Kasumi-1 (cell line): ENCODE results near the gene OPCML.

Source experiments
- DNase-seq, 2 experiments: peaks; one replicate each; lab custom pipeline; 2025; lab: John Stamatoyannopoulos, UW

OPCML gene

GRCh38 chr11:132551016-132551415 is 981.3 kb downstream of the OPCML start:
- DNase-seq = no peak

- DNase-seq = no peak
Measured at GRCh38 chr11:132549561-132549960, 982.7 kb downstream of the OPCML start.

- no peak for DNase-seq
Measured at GRCh38 chr11:132549001-132549400, 983.3 kb downstream of the OPCML start.

GRCh38 chr11:132544007-132544406 is 988.3 kb downstream of the OPCML start:
- DNase-seq = no peak

GRCh38 chr11:132541794-132542193 is 990.5 kb downstream of the OPCML start:
- no peak for DNase-seq

GRCh38 chr11:132540581-132540980 is 991.7 kb downstream of the OPCML start:
- DNase-seq = no peak

- DNase-seq = no peak
Measured at GRCh38 chr11:132539590-132540368, 992.5 kb downstream of the OPCML start.

GRCh38 chr11:132538642-132539041 is 993.7 kb downstream of the OPCML start:
- no peak for DNase-seq

- no peak for DNase-seq
Measured at GRCh38 chr11:132535830-132536229, 996.5 kb downstream of the OPCML start.

GRCh38 chr11:132531921-132532320 is 1000.4 kb downstream of the OPCML start:
- no peak for DNase-seq

- no peak for DNase-seq
Measured at GRCh38 chr11:132528181-132528580, 1004.1 kb downstream of the OPCML start.

- no peak for DNase-seq
Measured at GRCh38 chr11:132523929-132524328, 1008.4 kb downstream of the OPCML start.

GRCh38 chr11:132520199-132520598 is 1012.1 kb downstream of the OPCML start:
- no peak for DNase-seq

GRCh38 chr11:132519241-132519815 is 1013.0 kb downstream of the OPCML start:
- DNase-seq = no peak

GRCh38 chr11:132504501-132505041 is 1027.7 kb downstream of the OPCML start:
- DNase-seq = no peak

- no peak for DNase-seq
Measured at GRCh38 chr11:132501356-132501755, 1030.9 kb downstream of the OPCML start.

GRCh38 chr11:132499661-132500060 is 1032.6 kb downstream of the OPCML start:
- no peak for DNase-seq

GRCh38 chr11:132496341-132496740 is 1036.0 kb downstream of the OPCML start:
- no peak for DNase-seq

GRCh38 chr11:132493801-132494200 is 1038.5 kb downstream of the OPCML start:
- no peak for DNase-seq

GRCh38 chr11:132490978-132491377 is 1041.3 kb downstream of the OPCML start:
- DNase-seq = no peak

- no peak for DNase-seq
Measured at GRCh38 chr11:132486060-132486459, 1046.2 kb downstream of the OPCML start.

- DNase-seq = no peak
Measured at GRCh38 chr11:132475026-132475425, 1057.3 kb downstream of the OPCML start.

GRCh38 chr11:132472411-132473172 is 1059.7 kb downstream of the OPCML start:
- no peak for DNase-seq
